M059J (cell line): ENCODE data around the gene MAP3K6. TPM values are rescaled to one million over a fixed set of nuclear protein-coding genes. Genes with fewer than 3 reads are reported as not detected.

Experiments
- DNase-seq: peaks from one replicate; pipeline ENCODE4 v3.0.0-alpha.2; 2012; ENCODE audit warnings: low read depth
- total RNA-seq: library from RNA; depleted of rRNA; stranded (reverse); fragments of >200 nt; shearing (Covaris generic); gene quantifications from 2 replicates; pipeline ENCODE4 v1.2.3, GENCODE V29; 2014; rRNA removed

MAP3K6 gene
- total RNA-seq, 1 experiment from 2014 or later: 18.1 TPM

DNA sequence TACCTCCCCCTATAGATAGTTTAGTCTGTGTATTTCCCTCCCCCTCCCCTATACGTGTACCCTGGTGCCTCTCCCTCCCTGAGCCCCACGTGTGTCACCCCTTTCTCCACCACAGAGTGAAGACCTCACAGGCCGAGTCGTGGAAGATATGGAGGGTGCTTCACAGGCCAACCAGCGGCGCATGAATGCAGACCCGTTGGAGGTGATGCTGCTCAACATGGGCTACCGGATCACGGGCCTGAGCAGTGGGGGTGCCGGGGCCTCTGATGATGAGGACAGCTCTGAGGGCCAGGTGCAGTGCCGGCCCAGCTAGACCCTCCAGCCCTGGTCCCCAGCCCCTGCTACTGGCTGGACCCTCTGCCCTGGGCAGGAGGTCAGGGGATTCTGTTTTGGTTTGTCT, 60.7 kb downstream of the MAP3K6 start:
- no peak for DNase-seq

Other genes starting within 250 kb of the MAP3K6 start
- gene SLC9A1, start 211.8 kb downstream of the MAP3K6 start, total RNA-seq: 10.0 and 24.1 TPM in 2 replicates
- gene WDTC1, start 132.3 kb downstream of the MAP3K6 start, total RNA-seq: 20.7 and 30.0 TPM in 2 replicates
- gene TMEM222, start 44.8 kb downstream of the MAP3K6 start, total RNA-seq: 48.6 and 52.2 TPM in 2 replicates
- gene SYTL1, start 24.9 kb downstream of the MAP3K6 start, total RNA-seq: 1.4 and 2.9 TPM in 2 replicates
- gene FCN3, start 7.9 kb upstream of the MAP3K6 start, total RNA-seq: not detected in 2 replicates
- 0.15 TPM in 1 of 2 replicates, not detected in the other for gene CD164L2, start 16.4 kb upstream of the MAP3K6 start, total RNA-seq
- gene GPR3, start 25.7 kb upstream of the MAP3K6 start, total RNA-seq: 2.0 and 2.6 TPM in 2 replicates
- 14.0 and 26.2 TPM in 2 replicates for gene WASF2, start 123.2 kb upstream of the MAP3K6 start, total RNA-seq
- gene AHDC1, start 237.2 kb upstream of the MAP3K6 start, total RNA-seq: 6.0 and 19.1 TPM in 2 replicates